Thymus (tissue), 11 donors: ENCODE results near the gene ARL5B. TPM values are rescaled to one million over a fixed set of nuclear protein-coding genes. Genes with fewer than 3 reads are reported as not detected.
A peak's percentile ranks its signal among the peaks of the same experiment; 100 is the strongest.
"Not testable (repeated sequence)": the region's sequence is repeated elsewhere in the genome, so short reads cannot be mapped to it uniquely, and the experiment has no call there.

Source experiments
- DNase-seq, 9 donors: peaks; one replicate each; pipeline ENCODE4 v3.0.0-alpha.2; 2013; ENCODE audit warnings: low spot score in 9 of 9, low read depth in 6 of 9, missing footprints in 1 of 9
- H3K27ac ChIP-seq, 2 donors: one replicate each; pipeline ENCODE4 v1.5.1; 2013; ENCODE audit warnings: control low read depth in 1 of 2, low read depth in 1 of 2, low read length in 1 of 2, mild to moderate bottlenecking in 1 of 2, moderate library complexity in 1 of 2
- H3K27me3 ChIP-seq, 2 donors: one replicate each; pipeline ENCODE4 v1.5.1; 2013; ENCODE audit warnings: low read length in 1 of 2; ENCODE audit not compliant: control insufficient read depth in 2 of 2, insufficient read depth in 1 of 2
- H3K36me3 ChIP-seq, 2 donors: one replicate each; pipeline ENCODE4 v1.5.1; 2013; ENCODE audit warnings: low read length in 1 of 2, mild to moderate bottlenecking in 1 of 2, moderate library complexity in 1 of 2; ENCODE audit not compliant: control insufficient read depth in 2 of 2, insufficient read depth in 2 of 2
- H3K4me1 ChIP-seq, 2 donors: one replicate each; pipeline ENCODE4 v1.5.1; 2013; ENCODE audit warnings: low read length in 2 of 2; ENCODE audit not compliant: control insufficient read depth in 2 of 2, insufficient read depth in 2 of 2
- H3K4me3 ChIP-seq, 2 donors: one replicate each; pipeline ENCODE4 v1.5.1; 2013; ENCODE audit warnings: low read length in 2 of 2, control low read depth in 1 of 2, mild to moderate bottlenecking in 1 of 2
- H3K9me3 ChIP-seq, 2 donors: one replicate each; pipeline ENCODE4 v1.5.1; 2013; ENCODE audit warnings: low read length in 1 of 2, mild to moderate bottlenecking in 1 of 2; ENCODE audit not compliant: control insufficient read depth in 2 of 2, insufficient read depth in 1 of 2
- WGBS: extraction: QIAGEN DNeasy Blood & Tissue Kit; methylation state at CpG from one replicate; pipeline ENCODE4 v1.1.7; 2013; 5-methylcytosine and 5-hydroxymethylcytosine counted together
- polyA plus RNA-seq: library from polyadenylated mRNA; stranded (reverse); fragments of 200-250 nt; gene quantifications from one replicate; pipeline ENCODE4 v1.2.3, GENCODE V29; 2013
- total RNA-seq: library from RNA; stranded (reverse); fragments of 120-200 nt; gene quantifications from one replicate; pipeline ENCODE4 v1.2.4, GENCODE V29; 2013
- donor health status: healthy.

The ARL5B gene
- total and polyA plus RNA-seq, 2 donors: 8.6 to 16.5 TPM

DNA sequence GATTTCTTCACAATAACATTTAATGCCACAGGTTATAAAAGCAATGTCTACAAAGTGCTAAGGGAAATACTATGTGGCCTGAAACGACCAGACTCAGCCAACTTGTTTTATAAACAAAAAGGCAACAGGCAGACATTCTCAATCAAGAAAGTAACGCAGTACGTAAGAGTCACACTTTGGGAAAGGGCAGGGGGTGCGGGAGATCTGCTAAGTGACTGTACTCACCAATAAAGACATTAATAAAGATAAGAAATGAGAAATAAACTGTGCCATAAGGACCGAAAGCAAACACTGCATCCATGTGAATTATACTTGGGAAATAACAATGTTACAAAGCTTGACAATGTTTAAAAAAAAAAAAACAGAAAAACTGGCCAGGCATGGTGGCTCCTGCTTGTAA lies 33.3 kb upstream of the ARL5B start:
- Histone ChIP-seq H3K4me1 (no peaks in the 10 kb centered on the region), H3K9me3 (no peaks in the 10 kb centered on the region), H3K27me3 (no peaks in the 10 kb centered on the region), H3K36me3 (peaks cover 0 to 6% of the 10 kb centered on the region in 2 donors), H3K4me3 (no peak overlapping the region), H3K27ac (no peak overlapping the region)
- WGBS: 96% methylated on average over 5 of the region's 5 CpGs
- DNase-seq: no peak

DNA sequence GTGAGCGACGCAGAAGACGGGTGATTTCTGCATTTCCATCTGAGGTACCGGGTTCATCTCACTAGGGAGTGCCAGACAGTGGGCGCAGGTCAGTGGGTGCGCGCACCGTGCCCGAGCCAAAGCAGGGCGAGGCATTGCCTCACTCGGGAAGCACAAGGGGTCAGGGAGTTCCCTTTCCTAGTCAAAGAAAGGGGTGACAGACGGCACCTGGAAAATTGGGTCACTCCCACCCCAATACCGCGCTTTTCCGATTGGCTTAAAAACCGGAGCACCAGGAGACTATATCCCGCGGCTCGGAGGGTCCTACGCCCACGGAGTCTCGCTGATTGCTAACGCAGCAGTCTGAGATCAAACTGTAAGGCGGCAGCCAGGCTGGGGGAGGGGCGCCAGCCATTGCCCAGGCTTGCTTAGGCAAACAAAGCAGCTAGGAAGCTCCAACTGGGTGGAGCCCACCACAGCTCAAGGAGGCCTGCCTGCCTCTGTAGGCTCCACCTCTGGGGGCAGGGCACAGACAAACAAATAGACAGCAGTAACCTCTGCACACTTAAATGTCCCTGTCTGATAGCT lies 31.7 kb upstream of the ARL5B start:
- not testable (repeated sequence) for H3K9me3 ChIP-seq, H3K36me3 ChIP-seq, H3K4me1 ChIP-seq, H3K27me3 ChIP-seq
- DNase-seq: peak in 8 of 9 donors; percentile 40 to 84 (median 57)
- 4% methylated on average over 25 of the region's 25 CpGs for WGBS
- Histone ChIP-seq H3K27ac (peak overlapping the region; percentile 83 to 89), H3K4me3 (peak overlapping the region; percentile 56 to 65)

DNA sequence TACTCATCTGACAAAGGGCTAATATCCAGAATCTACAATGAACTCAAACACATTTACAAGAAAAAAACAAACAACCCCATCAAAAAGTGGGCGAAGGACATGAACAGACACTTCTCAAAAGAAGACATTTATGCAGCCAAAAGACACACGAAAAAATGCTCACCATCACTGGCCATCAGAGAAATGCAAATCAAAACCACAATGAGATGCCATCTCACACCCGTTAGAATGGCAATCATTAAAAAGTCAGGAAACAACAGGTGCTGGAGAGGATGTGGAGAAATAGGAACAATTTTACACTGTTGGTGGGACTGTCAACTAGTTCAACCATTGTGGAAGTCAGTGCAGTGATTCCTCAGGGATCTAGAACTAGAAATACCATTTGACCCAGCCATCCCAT lies 26.7 kb upstream of the ARL5B start:
- 90% methylated on average over 2 of the region's 3 CpGs for WGBS
- not testable (repeated sequence) for H3K27me3 ChIP-seq, H3K4me3 ChIP-seq, H3K27ac ChIP-seq, H3K4me1 ChIP-seq, H3K9me3 ChIP-seq, H3K36me3 ChIP-seq, DNase-seq

DNA sequence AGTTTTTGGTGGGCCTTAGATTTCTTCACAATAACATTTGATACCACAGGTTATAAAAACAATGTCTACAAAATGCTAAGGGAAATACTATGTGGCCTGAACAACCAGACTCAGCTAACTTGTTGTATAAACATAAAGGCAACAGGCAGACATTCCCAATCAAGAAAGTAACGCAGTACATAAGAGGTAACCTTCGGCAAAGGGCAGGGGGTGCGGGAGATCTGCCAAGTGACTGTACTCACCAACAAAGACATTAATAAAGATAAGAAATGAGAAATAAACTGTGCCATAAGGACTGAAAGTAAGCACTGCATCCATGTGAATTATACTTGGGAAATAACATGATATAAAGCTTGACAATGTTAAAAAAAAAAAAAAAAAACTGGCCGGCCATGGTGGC lies 23.2 kb upstream of the ARL5B start:
- H3K4me3 ChIP-seq: no peak overlapping the region
- H3K4me1 ChIP-seq: no peaks in the 10 kb centered on the region
- no peak for DNase-seq
- no peaks in the 10 kb centered on the region for H3K27me3 ChIP-seq
- no peak overlapping the region for H3K27ac ChIP-seq
- 97% methylated on average over 4 of the region's 4 CpGs for WGBS
- no peaks in the 10 kb centered on the region for H3K9me3 ChIP-seq
- H3K36me3 ChIP-seq: no peaks in the 10 kb centered on the region

DNA sequence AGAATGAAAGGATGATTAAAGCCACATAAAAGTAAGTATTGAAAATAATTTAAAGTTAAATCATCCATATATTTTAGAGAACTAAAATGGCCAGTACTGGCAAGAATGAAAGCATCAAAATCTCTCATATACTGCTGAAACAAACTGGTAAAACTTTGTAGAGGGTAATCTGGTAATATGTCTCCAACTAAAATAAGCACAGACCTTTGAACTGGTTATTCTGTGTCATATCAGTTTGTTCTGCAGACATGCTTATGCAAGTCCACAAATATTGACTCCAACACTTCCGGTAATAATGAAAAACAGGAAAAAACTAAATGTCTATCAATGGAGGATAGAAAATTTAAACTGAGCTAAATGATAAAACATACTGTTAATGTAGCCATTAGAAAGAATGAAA lies 21.8 kb upstream of the ARL5B start:
- 93% methylated on average over 1 of the region's 1 CpG for WGBS
- DNase-seq, H3K27me3 ChIP-seq, H3K36me3 ChIP-seq, H3K4me3 ChIP-seq, H3K4me1 ChIP-seq, H3K27ac ChIP-seq, H3K9me3 ChIP-seq: not testable (repeated sequence)

DNA sequence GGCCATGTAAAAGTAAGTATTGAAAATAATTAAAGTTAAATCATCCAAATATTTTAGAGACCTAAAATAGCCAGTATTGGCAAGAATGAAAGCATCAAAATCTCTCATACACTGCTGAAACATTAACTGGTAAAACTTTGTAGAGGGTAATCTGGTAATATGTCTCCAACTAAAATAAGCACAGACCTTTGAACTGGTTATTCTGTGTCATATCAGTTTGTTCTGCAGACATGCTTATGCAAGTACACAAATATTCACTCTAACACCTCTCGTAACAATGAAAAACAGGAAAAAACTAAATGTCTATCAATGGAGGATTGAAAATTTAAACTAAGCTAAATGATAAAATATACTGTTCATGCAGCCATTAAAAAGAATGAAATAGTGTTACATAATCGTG lies 19.5 kb upstream of the ARL5B start:
- not testable (repeated sequence) for H3K4me1 ChIP-seq, DNase-seq, H3K27me3 ChIP-seq, H3K9me3 ChIP-seq, H3K27ac ChIP-seq, H3K36me3 ChIP-seq, H3K4me3 ChIP-seq
- 99% methylated on average over 2 of the region's 2 CpGs for WGBS

DNA sequence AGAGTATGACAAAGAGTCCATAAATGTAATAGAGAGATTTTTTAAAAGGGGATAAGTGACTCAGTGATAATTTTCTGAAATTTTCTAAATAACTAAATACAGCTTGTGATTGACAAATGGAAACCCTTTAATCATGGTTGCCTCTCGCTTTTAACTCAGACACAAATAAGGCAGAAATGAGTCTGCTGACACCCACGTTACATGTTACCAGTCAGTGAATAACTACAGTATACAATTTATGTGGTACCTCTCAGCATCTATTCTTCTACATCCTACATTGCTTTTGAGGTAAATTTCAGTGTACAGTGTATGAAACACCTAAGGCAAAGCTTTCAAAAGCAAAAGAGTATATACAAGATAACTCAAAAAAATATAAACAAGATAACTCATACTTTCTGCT lies 12.1 kb upstream of the ARL5B start:
- DNase-seq: no peak
- Histone ChIP-seq H3K36me3 (no peaks in the 10 kb centered on the region), H3K27ac (no peak overlapping the region), H3K4me1 (peaks cover 0 to 11% of the 10 kb centered on the region in 2 donors), H3K9me3 (no peaks in the 10 kb centered on the region), H3K4me3 (no peak overlapping the region), H3K27me3 (no peaks in the 10 kb centered on the region)
- over 99% methylated on average over 2 of the region's 2 CpGs for WGBS

DNA sequence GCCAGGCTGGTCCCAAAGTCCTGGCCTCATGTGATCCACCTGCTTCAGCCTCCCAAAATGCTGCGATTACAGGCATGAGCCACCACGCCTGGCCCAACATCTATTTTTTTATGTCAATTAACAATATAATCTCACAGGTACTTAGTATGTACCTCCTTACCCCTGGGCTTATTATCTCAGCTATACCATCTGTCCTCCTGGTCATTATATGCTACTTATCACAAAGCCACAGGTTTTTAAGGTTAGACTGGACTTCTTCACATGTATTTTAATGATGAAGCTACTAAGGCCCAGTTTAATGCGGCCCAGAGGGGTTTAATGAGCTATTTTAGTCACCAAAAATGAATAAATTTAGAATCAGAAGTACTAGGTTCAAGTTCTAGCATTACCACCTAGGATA lies 11.3 kb upstream of the ARL5B start:
- no peak overlapping the region for H3K27ac ChIP-seq
- no peak for DNase-seq
- no peaks in the 10 kb centered on the region for H3K36me3 ChIP-seq
- no peaks in the 10 kb centered on the region for H3K27me3 ChIP-seq
- peaks cover 0 to 11% of the 10 kb centered on the region in 2 donors for H3K4me1 ChIP-seq
- no peak overlapping the region for H3K4me3 ChIP-seq
- WGBS: 98% methylated on average over 3 of the region's 3 CpGs
- no peaks in the 10 kb centered on the region for H3K9me3 ChIP-seq

DNA sequence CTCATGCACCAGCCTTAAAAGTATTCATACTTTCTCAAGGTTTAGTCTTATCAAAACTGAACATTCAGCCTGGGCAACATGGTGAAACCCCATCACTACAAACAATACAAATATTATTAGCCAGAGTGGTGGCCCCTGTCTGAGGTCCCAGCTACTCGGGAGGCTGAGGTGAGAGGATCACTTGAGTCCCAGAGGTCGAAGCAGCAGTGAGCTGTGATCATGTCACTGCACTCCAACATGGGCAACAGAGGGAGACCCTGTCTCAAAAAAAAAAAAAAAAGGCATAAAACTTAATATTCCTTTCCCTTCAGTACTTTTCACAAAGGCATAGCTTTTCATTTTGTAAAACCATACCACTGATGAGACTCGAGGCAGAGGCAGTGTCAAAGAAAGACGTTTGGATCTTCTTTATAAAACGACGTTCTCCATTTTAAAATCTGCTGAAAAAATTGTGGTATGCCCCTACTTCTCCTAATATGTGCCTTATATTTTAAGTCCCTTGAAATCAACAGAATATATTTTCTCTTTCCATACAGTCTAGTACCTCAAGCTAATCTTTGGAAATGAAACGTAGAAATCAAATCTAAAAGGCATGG lies 9.8 kb upstream of the ARL5B start:
- 94% methylated on average over 7 of the region's 7 CpGs for WGBS
- no peaks in the 10 kb centered on the region for H3K9me3 ChIP-seq
- no peak overlapping the region for H3K27ac ChIP-seq
- H3K4me3 ChIP-seq: no peak overlapping the region
- no peaks in the 10 kb centered on the region for H3K27me3 ChIP-seq
- DNase-seq: no peak
- H3K4me1 ChIP-seq: peaks cover 0 to 11% of the 10 kb centered on the region in 2 donors
- no peaks in the 10 kb centered on the region for H3K36me3 ChIP-seq
